HUES64 (cell line): Measurements from ENCODE around the gene TP53INP2.

Source experiments
- H3K27ac ChIP-seq: 2 replicates; pipeline ENCODE4 v1.7.0; 2013; ENCODE audit warnings: low read depth, low read length, inconsistent platforms
- H3K27me3 ChIP-seq: 2 replicates; pipeline ENCODE4 v1.6.1; 2013; ENCODE audit warnings: mild to moderate bottlenecking, low read length; ENCODE audit not compliant: insufficient read depth
- H3K36me3 ChIP-seq: 2 replicates; pipeline ENCODE4 v1.6.1; 2013; ENCODE audit warnings: mild to moderate bottlenecking, low read length; ENCODE audit not compliant: insufficient read depth
- H3K4me1 ChIP-seq: 2 replicates; pipeline ENCODE4 v1.6.1; 2013; ENCODE audit warnings: mild to moderate bottlenecking, low read length, moderate library complexity; ENCODE audit not compliant: insufficient read depth
- H3K4me3 ChIP-seq: 2 replicates; pipeline ENCODE4 v1.5.1; 2013; ENCODE audit warnings: mild to moderate bottlenecking, low read length, moderate library complexity
- H3K9ac ChIP-seq: 2 replicates; pipeline ENCODE4 v1.6.1; 2013; ENCODE audit warnings: mild to moderate bottlenecking, low read depth, low read length
- H3K9me3 ChIP-seq: 2 replicates; pipeline ENCODE4 v1.6.1; 2013; ENCODE audit warnings: low read depth, low read length; ENCODE audit not compliant: insufficient read depth
- WGBS: fragments of 150-250, 120-280 bp; methylation state at CpG from one replicate; pipeline ENCODE4 v1.1.7; 2013; ENCODE audit warnings: missing lambda C conversion rate; 5-methylcytosine and 5-hydroxymethylcytosine counted together

Gene TP53INP2

DNA sequence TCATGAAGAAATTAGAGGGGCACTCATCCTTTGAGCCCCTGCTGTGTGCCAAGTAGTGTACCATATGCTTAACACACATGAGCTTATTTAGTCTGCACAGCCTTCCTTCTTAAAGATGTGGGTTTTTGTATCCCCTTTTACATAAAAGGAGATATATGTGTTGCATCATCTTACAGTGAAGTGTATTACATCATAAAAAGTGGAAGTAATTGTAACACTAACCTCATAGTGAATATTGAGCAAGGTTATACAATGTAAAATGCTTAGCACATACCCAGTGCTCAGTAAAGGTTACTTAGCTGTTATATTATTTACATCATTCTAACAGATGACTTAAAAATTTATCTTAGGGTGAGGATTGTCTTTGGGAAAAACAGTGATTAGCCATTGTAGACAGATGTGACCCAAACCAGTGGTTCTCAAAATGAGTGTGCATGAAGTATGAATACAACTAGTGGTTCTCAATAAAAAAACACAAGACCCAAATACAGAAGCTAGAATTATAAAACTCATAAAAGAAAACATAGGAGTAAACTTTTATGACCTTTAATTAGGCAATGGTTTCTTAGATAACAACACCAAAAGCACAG lies 23.5 kb upstream of the TP53INP2 start:
- H3K36me3 ChIP-seq: no peaks in the 10 kb centered on the region
- no peaks in the 10 kb centered on the region for H3K9me3 ChIP-seq
- no peak overlapping the region for H3K4me3 ChIP-seq
- H3K27ac ChIP-seq: no peak overlapping the region
- no peaks in the 10 kb centered on the region for H3K4me1 ChIP-seq
- no peak overlapping the region for H3K9ac ChIP-seq
- no peaks in the 10 kb centered on the region for H3K27me3 ChIP-seq

DNA sequence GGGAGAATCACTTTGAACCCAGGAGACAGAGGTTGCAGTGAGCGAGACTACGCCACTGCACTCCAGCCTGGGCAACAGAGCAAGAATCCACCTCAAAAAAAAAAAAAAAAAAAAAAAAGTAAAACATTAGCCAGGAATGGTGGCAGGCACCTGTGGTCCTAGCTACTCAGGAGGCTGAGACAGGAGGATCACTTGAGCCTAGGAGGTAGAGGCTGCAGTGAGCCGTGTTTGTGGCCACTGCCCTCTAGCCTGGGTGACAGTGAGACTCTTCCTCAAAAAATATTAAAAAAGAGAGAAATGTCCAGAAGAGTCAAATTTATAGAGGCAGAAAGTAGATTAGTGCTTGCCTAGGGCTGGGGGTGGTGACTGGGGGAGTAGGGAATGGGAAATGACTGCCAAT lies 20.5 kb upstream of the TP53INP2 start:
- Histone ChIP-seq H3K36me3 (no peaks in the 10 kb centered on the region), H3K27ac (no peak overlapping the region), H3K9me3 (no peaks in the 10 kb centered on the region), H3K9ac (no peak overlapping the region), H3K4me3 (no peak overlapping the region), H3K27me3 (no peaks in the 10 kb centered on the region), H3K4me1 (no peaks in the 10 kb centered on the region)
- WGBS: 93% methylated on average over 3 of the region's 3 CpGs

DNA sequence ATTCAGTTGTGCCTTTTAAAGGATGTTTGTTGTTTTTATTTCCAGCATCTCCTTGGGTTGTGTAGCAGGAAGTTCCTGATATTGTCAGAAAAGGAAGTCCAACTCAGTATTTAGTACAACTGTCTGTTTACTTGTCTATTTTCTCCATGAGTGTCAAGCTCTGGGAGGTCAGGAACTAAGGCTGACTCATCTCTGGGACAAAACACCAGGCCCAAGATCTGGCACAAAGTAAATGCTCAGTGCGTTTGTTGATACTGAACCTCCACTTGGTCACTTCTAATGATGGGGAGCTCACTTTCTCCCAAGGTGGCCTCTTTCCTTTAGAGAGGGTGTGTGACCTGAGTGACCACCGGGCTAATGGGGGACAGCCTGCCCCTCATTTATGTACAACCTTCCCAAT lies 14.7 kb upstream of the TP53INP2 start:
- H3K27ac ChIP-seq: no peak overlapping the region
- WGBS: 87% methylated on average over 2 of the region's 2 CpGs
- H3K27me3 ChIP-seq: no peaks in the 10 kb centered on the region
- H3K9me3 ChIP-seq: no peaks in the 10 kb centered on the region
- H3K9ac ChIP-seq: no peak overlapping the region
- H3K4me3 ChIP-seq: no peak overlapping the region
- no peaks in the 10 kb centered on the region for H3K36me3 ChIP-seq
- no peaks in the 10 kb centered on the region for H3K4me1 ChIP-seq

DNA sequence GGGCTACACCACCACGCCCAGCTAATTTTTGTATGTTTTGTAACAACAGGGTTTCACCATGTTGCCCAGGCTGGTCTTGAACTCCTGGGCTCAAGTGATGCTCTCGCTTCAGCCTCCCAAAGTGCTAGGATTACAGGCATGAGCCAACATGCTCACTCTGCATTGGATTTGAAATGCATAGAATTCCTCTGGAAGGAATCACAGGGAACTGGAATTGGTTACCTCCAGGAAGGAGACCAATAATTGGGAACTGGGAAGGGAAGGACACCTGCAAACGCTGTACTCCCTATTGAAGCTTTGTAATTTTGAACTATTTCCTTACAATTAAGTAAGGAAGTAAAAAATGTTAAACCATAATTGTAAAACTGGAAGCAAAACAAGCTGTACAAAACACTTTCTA lies 12.3 kb upstream of the TP53INP2 start:
- H3K4me1 ChIP-seq: no peaks in the 10 kb centered on the region
- H3K9ac ChIP-seq: no peak overlapping the region
- H3K4me3 ChIP-seq: no peak overlapping the region
- H3K27me3 ChIP-seq: no peaks in the 10 kb centered on the region
- WGBS: 85% methylated on average over 2 of the region's 3 CpGs
- no peaks in the 10 kb centered on the region for H3K36me3 ChIP-seq
- no peak overlapping the region for H3K27ac ChIP-seq
- no peaks in the 10 kb centered on the region for H3K9me3 ChIP-seq

DNA sequence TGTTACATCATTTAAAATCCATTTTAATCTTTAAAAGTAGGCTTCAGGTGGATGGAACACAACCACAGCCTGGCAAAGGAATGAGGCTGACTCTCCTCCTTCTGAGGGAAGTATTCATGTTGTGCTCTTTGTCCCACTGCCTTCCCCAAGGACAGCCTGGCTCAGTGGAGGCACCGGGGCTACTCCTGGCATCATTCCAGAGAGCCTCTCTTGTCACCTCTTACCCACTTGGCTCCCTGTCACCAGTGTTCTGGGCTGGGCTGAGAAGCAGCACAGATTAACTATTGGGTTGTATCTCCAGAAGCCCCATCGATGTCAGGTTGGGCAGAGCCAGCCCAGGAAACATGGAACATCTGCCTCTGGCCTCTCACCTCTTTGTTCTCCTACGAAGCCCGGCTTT lies 10.7 kb upstream of the TP53INP2 start:
- no peak overlapping the region for H3K27ac ChIP-seq
- no peaks in the 10 kb centered on the region for H3K36me3 ChIP-seq
- no peak overlapping the region for H3K4me3 ChIP-seq
- H3K4me1 ChIP-seq: no peaks in the 10 kb centered on the region
- no peaks in the 10 kb centered on the region for H3K9me3 ChIP-seq
- 80% methylated on average over 4 of the region's 4 CpGs for WGBS
- no peak overlapping the region for H3K9ac ChIP-seq
- no peaks in the 10 kb centered on the region for H3K27me3 ChIP-seq

DNA sequence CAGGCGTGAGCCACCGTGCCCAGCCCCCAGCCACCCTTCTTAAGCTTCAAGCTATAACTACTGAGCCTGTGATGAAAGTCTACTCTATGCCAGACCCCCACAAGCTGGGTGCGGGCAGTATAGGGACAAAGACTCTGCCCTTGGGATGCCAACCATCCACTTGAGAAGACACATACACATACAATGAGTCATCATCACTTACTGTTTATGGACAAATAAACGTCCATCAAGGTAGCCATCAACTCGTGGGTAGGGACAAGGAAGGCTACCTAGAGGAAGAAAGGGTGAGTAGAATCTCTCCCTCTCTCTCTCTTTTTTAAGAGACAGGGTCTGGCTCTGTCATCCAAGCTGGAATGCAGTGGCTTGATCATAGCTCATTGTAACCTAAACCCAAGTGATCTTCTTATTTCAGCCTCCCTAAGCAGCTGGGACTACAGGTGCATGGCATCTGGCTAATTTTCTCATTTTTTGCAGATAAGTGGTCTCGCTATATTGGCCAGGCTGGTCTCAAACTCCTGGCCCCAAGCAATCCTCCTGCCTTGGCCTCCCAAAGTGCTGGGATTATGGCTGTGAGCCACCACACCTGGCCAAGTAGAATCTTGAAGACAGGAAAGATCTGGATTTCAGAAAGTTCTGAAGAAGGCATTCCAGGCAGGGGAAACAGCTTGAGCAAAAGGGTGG lies 2.6 kb upstream of the TP53INP2 start:
- H3K36me3 ChIP-seq: no peaks in the 10 kb centered on the region
- 91% methylated on average over 6 of the region's 6 CpGs for WGBS
- no peak overlapping the region for H3K27ac ChIP-seq
- H3K4me3 ChIP-seq: no peak overlapping the region
- H3K4me1 ChIP-seq: 0 out of 2 replicates have a peak, but pooled peaks cover 3% of the 10 kb centered on the region
- no peaks in the 10 kb centered on the region for H3K9me3 ChIP-seq
- peaks cover 14% of the 10 kb centered on the region for H3K27me3 ChIP-seq
- no peak overlapping the region for H3K9ac ChIP-seq

DNA sequence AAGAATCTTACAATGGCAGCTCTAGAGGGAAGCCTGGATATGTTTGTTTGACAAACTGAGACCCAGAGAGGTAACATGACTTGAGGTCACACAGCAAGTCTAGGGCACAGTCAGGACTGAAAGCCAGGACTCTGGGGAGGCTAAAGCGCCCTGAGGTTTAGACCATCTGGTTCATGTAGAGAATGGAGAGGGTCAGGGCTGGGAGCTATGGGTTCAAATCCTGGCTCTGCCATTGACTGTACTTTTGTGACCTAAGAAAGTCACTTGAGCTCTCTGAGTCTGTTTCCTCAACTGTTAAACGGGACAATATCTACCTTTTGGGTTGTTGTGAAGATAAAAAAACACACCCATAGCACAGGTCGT lies 1.1 kb upstream of the TP53INP2 start:
- Histone ChIP-seq H3K27me3 (peaks cover 16% of the 10 kb centered on the region), H3K27ac (no peak overlapping the region), H3K4me1 (0 out of 2 replicates have a peak, but pooled peaks cover 3% of the 10 kb centered on the region), H3K36me3 (no peaks in the 10 kb centered on the region), H3K4me3 (peak overlapping the region; percentile 88), H3K9me3 (no peaks in the 10 kb centered on the region), H3K9ac (no peak overlapping the region; the same call in 1 of the 2 replicates)
- WGBS: 43% methylated on average over 3 of the region's 3 CpGs

DNA sequence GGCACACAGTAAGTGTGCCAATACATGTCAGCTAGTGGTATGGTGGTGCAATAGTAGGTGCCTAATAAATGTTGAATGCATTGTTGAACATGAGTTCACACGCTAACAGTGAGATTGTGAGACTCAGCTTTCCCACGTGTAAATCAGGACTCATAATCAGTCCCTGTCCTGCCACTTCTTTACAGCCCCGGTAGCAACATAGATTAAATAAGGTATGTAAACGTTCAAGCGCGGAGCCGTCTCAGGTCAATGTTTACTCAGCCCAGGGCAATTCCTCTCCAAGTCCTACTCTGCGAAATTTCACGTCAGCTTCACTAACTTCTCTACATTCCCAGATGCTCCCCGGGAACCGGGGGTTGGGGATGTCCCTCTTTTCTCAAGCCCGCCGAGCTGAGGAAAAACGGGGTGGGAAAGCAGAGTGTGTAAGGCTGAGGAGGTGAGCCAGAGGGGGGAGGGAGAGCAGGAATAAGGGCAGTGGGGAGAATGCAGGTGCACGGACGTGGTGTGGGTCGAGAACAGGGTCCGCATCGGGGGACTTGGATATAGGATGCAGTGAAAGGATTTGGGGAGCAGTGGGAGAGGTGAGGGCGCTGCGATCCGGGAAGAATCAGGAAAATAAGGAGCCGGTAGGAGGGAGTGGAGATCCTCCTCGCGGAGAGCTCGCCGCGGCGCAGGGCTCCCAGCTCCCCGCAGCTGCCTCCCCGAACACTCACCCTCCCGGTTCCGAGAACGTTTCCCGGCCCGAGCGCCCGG lies 544 bp upstream of the TP53INP2 start:
- Histone ChIP-seq H3K9me3 (no peaks in the 10 kb centered on the region), H3K9ac (peak overlapping the region; percentile 85), H3K4me3 (peak overlapping the region; percentile 88), H3K36me3 (no peaks in the 10 kb centered on the region), H3K27ac (peak overlapping the region; percentile 98; the same call in 1 of the 2 replicates), H3K27me3 (peaks cover 21% of the 10 kb centered on the region), H3K4me1 (0 out of 2 replicates have a peak, but pooled peaks cover 3% of the 10 kb centered on the region)
- WGBS: 2% methylated on average over 35 of the region's 38 CpGs

DNA sequence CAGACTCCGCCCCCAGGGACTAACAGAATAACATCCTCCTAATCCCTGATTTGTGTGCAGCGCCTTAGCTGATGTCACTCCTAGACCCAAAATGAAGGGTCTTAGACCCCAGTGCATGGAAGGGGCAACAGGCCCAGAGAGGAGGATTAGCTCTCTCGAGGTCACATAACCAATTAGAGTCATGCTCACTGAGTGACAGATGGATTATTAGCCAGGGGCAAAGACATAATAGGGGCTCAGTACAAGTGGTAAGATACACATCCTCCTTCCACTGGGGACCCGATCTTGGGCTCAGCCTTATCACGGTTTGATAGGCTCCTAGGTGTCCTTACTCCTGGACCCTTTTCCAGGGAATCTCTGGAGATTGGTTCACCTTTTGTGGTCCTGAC lies 858 bp downstream of the TP53INP2 start:
- WGBS: 57% methylated on average over 5 of the region's 5 CpGs
- H3K27ac ChIP-seq: peak overlapping the region; percentile 98; the same call in 1 of the 2 replicates
- H3K4me1 ChIP-seq: 0 out of 2 replicates have a peak, but pooled peaks cover 3% of the 10 kb centered on the region
- peak overlapping the region; percentile 88 for H3K4me3 ChIP-seq
- peak overlapping the region; percentile 85; the same call in 1 of the 2 replicates for H3K9ac ChIP-seq
- H3K27me3 ChIP-seq: peaks cover 24% of the 10 kb centered on the region
- no peaks in the 10 kb centered on the region for H3K36me3 ChIP-seq
- no peaks in the 10 kb centered on the region for H3K9me3 ChIP-seq

DNA sequence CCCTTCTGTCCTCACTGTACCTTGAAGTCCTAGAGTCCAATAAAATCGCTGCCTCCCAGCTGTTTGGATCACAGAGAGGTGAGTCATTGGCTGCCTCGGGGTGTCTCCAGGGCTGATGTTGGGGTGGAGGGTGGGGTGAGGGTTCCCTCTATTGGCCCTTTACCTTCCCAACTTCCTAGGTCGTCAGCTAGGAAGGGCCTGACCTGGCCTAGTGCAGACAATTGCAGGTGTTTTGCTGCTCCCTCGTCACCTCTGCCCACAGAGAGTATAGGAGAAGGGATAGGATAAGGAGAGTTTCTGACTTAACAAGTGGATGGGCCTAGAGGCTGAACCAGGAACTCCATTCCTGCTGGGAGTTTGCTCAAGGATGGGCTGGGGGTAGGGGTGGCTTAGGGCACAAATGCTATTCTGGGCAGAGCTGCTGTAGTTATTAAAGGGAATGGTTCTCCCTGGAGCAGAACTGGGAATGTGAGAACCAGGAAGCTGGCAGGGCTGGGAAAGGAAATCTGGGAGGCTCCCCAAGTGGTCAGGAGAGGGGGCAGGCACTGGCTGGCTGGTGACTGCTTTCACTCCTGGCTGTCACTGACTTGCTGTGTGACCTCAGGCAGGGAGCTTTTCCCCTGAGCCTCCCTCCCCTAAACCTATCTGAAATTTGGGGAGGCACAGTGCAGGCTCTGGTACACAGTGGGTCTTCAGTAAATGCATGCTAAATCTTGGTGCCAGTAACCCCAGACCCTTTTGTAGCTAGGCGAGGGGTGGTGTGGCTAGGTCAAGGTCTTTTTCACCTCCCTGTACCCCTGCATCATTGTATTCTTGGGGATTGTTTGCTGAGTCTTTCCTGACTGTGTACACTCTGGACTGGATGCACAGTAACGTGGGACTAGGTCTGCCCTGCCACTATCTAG lies 1.5 kb downstream of the TP53INP2 start:
- H3K36me3 ChIP-seq: no peaks in the 10 kb centered on the region
- peak overlapping the region; percentile 98; the same call in 1 of the 2 replicates for H3K27ac ChIP-seq
- no peaks in the 10 kb centered on the region for H3K9me3 ChIP-seq
- no peak overlapping the region for H3K9ac ChIP-seq
- H3K27me3 ChIP-seq: peaks cover 30% of the 10 kb centered on the region
- H3K4me3 ChIP-seq: no peak overlapping the region
- H3K4me1 ChIP-seq: 0 out of 2 replicates have a peak, but pooled peaks cover 3% of the 10 kb centered on the region
- 65% methylated on average over 6 of the region's 6 CpGs for WGBS
